ENCODE results near the gene CDH18.

GRCh38 chr5:20029266-20029665 is 41.3 kb upstream of the CDH18 start:
- TF ChIP-seq, protein P1, sequence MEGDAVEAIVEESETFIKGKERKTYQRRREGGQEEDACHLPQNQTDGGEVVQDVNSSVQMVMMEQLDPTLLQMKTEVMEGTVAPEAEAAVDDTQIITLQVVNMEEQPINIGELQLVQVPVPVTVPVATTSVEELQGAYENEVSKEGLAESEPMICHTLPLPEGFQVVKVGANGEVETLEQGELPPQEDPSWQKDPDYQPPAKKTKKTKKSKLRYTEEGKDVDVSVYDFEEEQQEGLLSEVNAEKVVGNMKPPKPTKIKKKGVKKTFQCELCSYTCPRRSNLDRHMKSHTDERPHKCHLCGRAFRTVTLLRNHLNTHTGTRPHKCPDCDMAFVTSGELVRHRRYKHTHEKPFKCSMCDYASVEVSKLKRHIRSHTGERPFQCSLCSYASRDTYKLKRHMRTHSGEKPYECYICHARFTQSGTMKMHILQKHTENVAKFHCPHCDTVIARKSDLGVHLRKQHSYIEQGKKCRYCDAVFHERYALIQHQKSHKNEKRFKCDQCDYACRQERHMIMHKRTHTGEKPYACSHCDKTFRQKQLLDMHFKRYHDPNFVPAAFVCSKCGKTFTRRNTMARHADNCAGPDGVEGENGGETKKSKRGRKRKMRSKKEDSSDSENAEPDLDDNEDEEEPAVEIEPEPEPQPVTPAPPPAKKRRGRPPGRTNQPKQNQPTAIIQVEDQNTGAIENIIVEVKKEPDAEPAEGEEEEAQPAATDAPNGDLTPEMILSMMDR (conservative IDR thresholded peaks at IDR 0.05 in 1 of 2, IDR thresholded peaks at IDR 0.05 in 1 of 2; ENCODE audit: low read depth in 1 of 2, low read length in 2 of 2): no peak
- no peak for TF ChIP-seq EZH2 (IDR thresholded peaks at IDR 0.05; ENCODE audit: low read length, missing control alignments)

Measured in fibroblast of lung (primary cell).